ENCODE measurements around the gene COX10.
A peak's percentile ranks its signal among the peaks of the same experiment; 100 is the strongest.

COX10 gene

DNA sequence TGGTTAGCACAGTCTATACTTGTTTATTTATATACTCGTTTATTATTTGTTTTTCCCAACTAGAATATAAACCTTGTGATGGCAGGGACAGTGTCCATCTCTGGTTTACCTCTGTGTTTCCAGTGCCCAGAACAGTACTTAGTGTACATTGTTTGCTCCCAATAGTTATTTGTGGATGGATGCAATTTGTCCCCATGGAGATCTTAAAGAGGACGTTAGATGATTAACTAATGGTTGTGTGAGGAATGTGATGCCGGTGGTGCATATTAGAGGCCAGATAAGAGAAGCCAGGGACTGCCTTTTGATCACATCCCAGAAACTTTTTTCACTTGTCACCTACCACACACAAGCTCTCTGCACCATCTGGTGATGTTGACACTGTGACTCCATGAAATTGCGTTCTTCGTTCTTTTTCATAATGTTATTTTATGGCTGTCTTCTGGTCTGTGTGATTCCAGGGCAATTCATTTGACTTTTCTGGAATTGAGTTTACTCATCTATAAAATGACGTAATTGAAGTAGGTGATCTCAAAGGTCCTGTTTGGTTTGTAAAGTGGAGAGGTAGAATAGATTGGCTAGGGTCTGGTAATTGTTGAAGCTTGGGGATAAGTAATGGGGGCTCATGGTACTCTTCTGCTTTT is 1.2 kb downstream of the COX10 start:
- no peak for ATAC-seq

DNA sequence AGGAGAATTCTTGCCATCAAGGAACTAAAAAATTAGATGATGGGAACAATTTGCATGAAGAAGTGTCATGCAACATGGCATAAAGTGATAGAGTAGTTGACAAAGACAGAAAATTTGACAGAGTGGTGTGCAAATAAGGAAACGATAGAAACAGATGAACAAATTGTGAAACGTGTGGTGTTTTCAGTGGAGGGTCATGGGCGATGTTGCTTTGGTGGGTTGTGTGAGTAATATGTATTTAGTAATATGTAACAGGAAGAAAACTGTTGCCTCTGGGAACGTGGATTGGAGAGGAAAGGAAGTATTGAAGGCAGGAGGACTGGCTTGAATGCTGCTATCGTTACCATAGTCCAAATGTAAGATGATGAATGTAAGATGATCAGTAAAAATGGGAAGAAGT is 3.6 kb downstream of the COX10 start:
- no peak for ATAC-seq

DNA sequence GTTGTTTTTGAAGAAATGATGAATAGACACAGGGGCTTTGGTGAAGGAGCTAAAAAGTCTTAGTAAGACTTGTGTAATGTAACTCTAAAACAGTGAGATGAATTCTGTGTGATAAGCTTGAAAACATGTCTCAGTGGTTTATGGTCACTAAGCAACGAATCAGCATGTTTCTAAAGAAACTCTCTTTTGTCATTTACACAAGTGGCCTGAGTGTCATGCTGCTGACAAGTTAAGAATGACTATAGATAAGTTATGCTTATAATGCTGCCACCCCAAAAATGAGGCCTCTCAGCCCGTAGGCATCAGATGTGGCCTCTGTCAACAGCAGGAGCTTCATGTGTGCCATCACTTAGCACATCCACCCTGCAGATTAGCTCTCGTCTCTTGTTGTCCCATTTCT is 8.7 kb downstream of the COX10 start:
- peak; percentile 72 to 73 for ATAC-seq

DNA sequence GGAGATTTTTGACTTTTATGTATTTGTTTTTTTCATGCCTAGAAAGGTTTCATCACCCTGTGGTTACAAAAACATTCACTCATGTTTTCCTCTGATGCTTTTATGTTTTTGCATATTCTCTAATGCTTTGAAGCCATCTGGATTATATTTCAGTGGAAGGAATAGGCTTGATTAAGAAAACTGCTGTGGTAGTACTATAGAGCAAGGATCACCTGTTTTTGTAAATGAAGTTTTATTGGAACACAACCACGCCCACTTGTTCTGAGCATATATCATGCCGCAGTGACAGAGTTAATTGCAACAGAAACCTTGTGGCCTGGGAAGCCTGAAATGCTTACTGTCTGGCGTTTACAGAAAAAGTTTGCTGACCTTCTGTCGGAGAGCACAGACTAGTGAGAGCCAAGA is 11.5 kb downstream of the COX10 start:
- no peak for ATAC-seq

DNA sequence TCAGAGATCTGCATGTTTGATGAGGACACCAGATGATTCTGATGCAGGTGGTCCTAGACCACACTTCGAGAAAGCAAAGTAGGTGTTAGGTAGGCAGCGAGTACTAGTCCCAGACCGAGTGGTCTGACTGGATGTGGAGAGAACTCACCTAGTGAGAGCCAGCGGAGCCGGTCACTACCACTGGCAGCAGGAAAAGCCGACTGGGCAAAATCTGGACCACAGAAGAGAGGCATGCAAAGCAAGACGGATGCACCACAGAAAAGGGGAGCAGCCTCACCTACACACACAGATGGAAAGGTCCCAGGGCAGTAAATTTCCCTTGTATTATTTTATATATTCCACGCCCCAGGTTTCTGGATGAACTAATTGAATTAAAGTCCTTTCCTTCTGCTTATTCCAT is 13.5 kb downstream of the COX10 start:
- no peak for ATAC-seq

DNA sequence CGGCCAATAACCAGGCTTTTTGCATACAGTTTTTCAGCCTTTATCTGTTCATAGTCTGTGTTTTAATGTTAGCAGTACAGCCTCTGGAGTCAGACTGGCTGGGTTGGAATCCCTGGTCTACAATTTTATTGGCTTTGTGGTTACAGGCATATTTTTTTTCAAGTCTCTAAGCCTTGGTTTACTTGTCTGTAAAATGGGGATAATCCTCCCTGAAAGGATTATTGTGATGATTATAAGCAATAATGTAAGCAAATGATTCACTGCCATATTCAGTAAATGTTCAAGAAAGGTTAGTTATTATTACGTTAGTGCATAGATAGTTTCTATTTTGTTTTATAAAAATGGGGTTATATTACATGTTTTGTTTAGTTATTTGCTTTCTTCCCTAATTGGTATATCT is 15.7 kb downstream of the COX10 start:
- ATAC-seq = no peak

DNA sequence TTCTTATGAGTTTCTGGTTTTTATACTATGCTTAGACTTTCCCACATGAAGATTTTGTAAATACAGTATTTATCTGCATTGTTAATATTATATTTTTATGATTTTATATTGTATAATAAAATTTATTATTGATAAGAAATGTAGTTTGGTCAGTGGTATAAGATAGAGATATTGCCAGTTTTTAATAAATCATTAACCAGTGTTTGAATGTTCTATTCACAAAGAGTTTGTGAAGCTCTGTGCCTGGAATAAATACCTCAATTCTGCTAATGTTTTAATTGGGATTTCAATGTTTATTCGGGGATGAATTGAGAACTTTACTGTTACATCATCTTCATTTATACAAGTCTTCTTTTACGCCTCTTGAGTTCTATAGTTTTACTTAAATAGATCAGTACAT is 16.9 kb downstream of the COX10 start:
- no peak for ATAC-seq

DNA sequence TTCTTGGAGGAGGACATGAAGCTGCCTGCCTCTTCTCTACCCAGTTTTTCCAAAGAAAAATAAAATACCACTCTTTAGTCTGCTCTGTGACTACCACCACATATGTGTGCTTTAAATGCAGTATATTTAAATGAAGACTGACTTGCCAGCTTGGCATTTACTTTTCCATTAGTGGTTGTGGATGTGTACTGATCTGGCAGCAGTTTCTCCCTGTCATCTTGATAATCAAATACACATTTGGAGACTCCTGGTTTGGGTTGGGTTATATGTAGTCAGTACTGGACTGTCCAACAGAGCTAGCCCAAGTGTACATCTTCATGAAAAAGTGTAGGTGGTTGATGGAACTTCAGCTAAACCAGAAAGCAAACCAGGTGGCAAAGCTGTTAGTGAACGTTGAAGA is 19.9 kb downstream of the COX10 start:
- no peak for ATAC-seq

DNA sequence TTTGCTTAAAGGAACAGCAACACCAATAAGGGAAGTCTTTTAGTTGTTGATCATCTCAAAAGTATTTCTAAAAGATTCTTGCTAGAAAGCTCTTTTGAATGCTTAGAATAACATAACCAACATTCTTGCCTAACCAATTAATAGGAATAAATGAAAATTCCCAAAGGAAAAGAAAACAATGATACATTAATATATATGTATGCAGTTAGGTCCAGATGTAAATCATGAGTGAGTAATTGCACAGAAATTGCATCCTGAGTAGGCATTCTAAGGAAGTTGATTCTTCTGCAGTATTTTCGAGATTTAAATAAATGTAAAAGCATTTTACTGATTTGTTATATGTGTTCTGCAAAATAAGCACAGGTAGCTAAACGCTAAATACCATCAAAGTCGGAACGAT is 22.1 kb downstream of the COX10 start:
- no peak for ATAC-seq

DNA sequence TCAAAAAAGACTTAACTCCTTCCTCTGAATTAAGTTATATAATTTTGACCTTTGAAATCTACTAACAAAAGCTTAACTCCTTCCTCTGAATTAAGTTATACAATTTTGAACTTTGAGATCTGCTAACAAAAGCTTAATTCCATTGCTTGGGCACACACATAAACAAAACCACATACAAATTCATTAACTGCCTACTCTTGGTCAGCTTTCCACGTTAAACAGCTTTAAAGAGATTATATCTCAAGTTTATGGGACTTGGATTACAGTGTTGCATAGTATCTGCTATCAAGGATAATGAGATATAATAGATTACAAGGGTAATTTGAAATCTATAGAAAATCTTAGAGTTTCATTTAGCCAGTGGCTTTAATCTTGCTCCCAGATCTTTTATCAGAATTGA is 23.5 kb downstream of the COX10 start:
- no peak for ATAC-seq

DNA sequence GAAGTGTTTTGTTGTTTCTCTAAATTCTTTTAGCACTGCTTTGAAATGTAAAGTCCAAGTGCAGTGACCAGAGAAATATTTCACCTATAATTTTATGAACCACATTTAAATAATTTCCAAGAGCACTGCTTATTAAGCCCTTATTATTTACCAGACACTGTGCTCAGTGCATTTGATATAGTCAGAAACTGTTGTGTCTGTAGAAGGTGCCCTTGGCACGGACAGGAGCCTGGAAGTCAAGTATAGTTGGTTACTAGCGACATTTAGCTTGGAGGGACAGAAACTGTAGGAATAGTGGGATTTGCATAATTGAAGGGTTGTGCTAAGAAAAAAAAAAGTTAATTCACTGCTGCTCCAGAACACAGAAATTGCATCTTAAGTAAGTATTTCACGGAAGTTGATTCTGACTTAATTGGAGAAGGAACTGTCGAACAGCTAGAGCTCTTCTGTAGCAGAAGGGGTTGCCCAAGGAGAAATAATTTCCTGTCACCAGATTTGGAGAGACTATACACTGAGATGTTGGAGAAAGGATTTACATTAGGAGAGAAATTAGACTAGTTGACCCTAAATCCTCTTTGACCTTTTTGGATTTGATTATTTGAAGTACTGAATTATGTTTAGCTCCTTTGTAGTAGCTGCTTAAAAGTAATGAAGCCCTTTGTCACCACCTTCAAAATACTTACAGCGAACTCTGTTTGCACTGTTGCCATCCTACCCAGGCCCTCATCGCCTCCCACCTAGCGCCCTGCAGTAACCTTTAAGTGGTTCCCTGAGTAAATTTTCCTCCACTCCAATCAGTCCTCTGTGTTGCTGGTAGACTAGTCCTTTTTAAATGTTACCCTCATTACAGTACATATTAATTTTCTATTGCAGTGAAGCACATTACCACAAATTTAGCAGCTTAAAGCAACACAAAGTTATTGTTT is 25.6 kb downstream of the COX10 start:
- ATAC-seq = no peak

DNA sequence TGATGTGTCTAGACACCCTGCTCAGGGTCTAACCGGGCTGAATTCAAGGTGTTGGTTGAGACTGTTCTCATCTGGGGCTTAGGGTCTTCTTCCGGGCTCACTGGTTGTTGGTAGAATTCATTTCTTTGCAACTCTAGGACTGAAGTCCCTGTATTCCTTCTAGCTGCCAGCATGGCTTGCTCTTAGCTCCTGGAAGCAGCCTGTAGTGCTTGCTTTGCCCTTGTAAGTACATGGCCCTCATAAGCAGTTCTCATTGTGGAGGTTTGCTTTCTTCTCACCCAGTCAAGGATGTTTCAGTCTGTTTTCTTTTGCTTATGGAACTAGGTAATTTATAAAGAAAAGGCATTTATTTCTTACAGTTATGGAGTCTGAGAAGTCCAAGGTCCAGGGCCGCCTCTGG is 26.3 kb downstream of the COX10 start:
- no peak for ATAC-seq

DNA sequence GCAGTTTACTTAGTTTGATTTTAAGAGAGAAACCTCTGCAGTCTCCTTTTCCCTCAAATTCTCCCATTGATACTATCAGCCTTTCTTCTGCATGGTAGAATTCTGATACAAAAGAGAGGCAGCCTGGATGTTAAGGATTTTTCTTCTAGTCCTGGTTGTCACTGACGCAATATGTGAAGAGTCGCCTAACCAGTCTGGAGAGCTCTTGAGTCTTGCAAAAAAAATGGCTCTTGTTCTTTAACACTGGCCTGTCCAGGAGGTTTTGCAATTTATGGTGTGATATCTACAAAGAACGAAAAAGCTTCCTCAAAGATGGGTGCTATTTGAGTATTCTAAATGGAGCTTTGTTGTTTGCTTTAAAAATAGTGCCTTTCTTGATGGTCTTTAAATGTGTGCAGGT is 28.9 kb downstream of the COX10 start:
- no peak for ATAC-seq

DNA sequence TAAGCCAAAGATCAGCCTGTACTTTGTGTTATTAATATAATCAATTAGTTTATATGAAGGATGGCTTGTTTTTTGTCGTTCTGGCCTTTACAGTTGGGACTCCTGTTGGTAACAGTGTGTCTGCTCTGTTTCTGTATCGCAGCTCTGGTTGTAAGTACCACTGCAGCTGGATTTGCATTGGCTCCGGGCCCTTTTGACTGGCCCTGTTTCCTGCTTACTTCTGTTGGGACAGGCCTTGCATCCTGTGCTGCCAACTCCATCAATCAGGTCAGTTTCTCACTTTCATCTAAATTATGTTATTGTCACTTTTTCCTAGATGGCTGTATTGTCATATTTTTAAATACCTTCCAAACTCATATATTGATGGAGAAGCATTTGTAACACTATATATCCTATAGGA is 32.7 kb downstream of the COX10 start:
- ATAC-seq = no peak

DNA sequence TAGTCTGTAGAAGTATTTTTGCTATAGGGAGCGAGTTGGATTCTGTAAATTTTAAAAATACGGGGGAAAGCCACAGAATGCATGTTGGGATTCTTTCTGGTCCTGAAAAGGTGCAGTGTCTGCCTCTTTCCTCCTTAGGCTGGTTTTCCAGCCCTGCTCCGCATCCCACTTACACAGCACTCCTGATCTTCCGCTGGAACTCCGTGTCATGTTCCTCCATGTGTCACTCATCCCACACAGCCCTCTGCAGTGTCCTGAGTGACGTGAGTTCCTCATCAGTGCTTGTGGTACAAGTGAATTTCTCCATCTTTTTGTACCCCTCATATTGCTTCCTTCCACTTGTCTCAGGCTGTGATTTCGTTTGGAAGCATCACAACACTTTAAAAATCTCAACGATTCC is 34.5 kb downstream of the COX10 start:
- no peak for ATAC-seq

DNA sequence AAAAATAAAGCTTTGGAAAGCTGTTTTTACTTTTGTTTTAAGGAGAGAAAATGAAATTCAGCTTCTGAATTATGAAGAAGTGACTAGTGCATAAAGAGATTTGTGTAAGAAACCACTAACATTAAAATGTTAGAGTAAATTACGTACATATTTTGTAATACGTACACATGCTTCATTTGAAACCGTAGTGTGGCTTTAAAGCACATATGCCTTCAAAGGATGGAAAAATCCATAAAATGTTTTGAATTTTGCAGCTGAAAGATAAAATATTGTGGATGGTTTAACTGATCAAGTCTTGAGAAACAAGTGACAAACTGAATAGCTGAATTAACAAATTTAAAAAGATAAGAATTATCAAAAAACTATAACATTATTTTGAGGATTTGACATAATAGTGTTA is 35.4 kb downstream of the COX10 start:
- ATAC-seq = no peak

DNA sequence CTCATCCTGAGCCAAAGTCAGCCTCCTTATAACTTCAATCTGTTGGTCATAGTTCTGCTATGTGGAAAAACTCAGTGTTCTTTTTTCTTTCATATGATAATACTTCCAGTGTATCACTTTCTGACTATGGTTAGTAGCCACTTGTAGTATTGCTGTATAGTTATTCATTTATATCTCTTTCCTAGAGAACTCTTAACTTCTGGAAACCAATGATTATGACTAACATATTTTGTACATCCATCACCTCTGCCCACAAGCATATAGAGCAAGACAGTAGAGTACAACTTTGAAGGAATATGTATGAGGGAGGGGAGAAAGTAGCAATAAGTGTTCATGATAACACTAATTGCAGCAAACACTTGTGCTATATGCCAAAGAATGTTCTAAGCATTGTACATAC is 38.6 kb downstream of the COX10 start:
- ATAC-seq = peak; percentile 55 to 63

DNA sequence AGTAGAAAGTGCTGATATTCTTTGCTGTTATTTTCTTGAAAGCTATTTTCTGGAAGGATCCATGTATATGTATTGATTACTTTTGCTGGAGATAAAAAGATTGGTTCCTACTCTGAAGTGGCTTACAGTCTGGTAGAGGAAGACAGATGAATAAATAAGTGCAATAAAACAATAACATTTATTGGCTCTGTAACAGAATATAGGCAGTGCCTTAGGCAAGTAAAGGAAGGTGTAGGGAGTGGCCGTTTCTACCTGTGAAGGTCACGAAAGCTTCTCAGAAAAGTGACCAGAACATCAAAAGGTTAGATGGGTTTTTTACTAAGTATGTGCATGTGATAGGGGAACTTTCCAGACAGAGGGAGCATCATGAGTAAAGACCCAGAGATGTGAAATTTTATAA is 43.1 kb downstream of the COX10 start:
- ATAC-seq = no peak

DNA sequence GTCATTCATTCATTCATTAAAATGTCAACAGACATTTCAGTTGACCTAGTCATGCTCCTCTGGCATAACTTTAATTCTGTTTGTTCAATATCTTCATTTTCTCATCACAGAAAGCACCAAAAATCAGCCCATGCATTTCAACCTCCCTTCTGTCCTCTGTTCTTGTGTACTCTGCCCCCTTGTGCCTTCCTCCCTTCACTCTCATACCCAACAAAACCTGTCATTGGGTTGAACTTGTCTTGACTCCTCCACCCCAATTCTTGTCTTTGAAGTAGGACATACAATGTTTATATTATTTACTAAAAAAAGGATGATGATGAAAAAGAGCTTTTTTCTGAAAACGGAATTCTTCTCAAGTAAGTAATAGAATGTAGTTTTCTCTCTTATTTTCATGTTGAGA is 43.8 kb downstream of the COX10 start:
- no peak for ATAC-seq

DNA sequence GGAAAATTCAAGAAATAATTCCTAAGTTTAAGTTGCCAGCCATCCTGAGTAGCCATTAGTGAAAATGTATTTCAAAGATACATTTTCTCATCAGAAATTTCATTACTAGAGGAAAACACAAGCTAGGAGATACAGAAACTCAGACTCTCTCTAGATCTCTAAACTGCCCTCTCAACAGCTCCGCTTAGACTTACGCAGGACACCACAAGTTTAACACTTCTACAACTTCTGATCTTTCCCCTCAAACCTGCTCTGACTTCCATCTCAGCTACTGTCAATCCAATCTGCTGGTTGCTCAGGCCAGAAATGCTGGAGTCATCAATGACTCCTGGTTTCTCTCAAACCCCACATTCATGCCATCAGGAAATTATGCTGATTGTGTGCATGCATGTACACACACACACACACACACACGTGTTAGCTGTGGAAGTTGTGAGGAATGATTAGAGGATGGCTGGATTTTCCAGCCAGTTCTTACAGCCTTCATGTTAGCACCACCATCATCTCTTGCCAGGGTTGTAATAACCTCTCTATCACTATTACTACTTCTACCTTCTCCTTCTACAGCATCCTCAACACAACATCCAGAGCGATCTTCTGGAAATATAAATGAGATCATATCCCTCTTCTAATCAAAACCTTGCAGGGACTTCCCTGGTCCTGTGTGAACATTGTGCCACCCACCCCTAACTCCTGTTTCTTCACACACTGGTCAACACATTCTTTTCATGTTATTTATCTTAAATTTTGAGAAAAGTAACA is 47.1 kb downstream of the COX10 start:
- ATAC-seq = no peak

DNA sequence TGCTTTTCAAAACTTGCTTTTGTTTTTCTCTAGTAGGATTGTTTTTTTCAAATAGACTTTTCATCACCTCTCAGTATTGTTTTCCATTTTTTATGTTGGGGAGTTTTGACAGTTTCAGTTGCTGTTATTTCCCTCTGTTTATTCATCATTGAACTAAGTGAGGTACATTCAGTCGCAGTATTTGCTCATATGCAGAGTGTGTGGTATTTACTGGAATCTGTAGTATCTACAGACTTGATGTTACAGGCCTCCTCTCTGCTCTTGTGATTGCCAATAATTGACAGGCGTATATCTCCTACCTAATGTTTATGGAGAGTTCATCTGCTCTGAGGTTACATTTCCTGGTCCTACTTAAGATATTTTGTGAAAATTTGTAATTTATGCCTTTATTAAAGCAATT is 49.6 kb downstream of the COX10 start:
- ATAC-seq = peak; percentile 91 to 92

DNA sequence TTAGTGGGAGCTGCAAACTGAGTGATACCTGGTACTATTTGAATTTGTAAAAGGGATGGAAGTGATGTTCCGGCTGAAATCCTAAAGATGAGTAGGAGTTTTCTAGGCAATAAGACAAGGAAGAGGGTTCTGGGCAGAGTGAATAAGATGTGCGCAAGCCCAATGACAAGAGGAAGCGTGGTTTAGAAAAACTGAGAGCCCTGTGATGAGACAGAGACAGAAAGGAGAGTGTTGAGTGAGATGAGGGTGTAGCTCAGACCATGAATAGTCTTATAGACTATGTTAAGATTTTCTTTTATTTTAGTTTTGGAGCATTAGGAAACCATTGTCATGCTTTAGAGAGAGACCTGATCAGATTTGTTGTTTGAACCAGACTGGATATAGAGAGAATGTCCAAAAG is 50.2 kb downstream of the COX10 start:
- ATAC-seq = peak; percentile 65 to 66

DNA sequence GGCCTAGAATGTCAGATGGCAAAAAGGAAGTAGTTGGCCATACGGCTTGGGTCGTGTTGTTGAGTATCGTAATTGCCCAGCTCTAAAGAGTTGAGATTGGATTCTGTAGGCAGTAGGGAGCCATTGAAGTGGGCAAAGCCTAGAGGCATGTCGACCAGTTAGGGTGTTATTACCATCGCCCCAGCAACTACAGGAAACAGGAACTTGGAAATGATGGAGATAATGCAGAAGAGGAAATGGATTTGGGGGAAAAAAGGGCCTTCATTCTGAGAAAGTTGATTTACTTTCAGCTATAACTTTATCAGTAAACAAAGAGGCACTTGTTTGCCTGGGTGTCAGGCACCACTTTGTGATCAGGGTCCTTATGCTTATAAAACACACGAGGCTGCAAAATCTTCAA is 52.6 kb downstream of the COX10 start:
- no peak for ATAC-seq

Measured in activated CD4-positive, CD25-positive, alpha-beta regulatory T cell treated with anti-CD3 and anti-CD28 coated beads, Interleukin-2, amount 50 U/mL, for 24 hours (primary cell).